ENCODE data around the gene VPS37D.

DNA sequence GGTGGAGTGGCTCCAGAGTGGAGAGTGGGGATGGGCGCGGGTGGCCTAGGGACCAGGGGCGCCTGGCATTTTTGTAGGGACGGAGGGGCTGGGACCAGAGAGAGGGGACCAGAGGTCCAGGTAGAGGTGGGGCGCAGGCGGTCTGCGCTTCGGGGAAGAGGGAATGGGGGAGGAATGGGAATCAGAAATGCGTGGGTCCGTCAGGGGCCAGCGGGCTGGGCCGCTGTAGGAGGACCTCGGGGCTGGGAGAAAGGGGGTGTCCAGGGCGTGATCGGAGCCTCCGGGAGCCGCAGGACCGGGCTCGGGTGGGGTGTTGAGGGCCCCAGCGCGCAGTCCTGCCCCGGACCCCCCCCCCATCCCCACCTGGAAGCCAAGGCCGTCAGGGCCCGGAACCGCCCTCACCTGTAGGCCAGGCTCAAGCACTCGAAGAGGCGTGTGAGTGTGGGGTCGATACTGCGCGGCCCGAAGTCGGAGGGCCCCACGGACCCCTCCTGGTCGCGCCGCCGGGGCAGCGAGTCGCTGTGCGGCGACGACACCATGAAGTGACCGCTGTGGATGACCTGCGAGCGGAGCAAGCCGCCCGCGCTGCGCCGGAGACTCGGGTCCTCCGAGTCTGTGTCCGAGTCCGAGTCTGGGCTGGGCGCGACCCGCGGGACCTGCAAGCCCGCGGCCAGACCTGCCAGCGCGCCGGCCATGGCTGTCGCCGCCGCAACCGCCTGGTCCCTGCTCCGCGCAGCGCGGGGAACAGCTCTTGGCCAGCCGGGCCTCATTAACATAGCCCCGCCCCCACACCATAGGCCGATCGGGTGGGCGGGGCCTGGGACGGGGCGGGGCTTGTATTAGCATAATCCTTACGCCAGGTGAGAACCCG, 43.6 kb upstream of the VPS37D start, which contains the start of gene MLXIPL:
- TF ChIP-seq, protein P1, sequence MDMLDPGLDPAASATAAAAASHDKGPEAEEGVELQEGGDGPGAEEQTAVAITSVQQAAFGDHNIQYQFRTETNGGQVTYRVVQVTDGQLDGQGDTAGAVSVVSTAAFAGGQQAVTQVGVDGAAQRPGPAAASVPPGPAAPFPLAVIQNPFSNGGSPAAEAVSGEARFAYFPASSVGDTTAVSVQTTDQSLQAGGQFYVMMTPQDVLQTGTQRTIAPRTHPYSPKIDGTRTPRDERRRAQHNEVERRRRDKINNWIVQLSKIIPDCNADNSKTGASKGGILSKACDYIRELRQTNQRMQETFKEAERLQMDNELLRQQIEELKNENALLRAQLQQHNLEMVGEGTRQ (IDR thresholded peaks at IDR 0.05; ENCODE audit: borderline replicate concordance, low read depth, low read length) = no peak
- TF ChIP-seq, protein P2, sequence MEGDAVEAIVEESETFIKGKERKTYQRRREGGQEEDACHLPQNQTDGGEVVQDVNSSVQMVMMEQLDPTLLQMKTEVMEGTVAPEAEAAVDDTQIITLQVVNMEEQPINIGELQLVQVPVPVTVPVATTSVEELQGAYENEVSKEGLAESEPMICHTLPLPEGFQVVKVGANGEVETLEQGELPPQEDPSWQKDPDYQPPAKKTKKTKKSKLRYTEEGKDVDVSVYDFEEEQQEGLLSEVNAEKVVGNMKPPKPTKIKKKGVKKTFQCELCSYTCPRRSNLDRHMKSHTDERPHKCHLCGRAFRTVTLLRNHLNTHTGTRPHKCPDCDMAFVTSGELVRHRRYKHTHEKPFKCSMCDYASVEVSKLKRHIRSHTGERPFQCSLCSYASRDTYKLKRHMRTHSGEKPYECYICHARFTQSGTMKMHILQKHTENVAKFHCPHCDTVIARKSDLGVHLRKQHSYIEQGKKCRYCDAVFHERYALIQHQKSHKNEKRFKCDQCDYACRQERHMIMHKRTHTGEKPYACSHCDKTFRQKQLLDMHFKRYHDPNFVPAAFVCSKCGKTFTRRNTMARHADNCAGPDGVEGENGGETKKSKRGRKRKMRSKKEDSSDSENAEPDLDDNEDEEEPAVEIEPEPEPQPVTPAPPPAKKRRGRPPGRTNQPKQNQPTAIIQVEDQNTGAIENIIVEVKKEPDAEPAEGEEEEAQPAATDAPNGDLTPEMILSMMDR (IDR thresholded peaks at IDR 0.05) = no peak
- TF ChIP-seq, protein P3, sequence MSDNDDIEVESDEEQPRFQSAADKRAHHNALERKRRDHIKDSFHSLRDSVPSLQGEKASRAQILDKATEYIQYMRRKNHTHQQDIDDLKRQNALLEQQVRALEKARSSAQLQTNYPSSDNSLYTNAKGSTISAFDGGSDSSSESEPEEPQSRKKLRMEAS (IDR thresholded peaks at IDR 0.05; ENCODE audit: low read depth) = no peak
- TF ChIP-seq TEAD4 (IDR thresholded peaks at IDR 0.05; ENCODE audit: borderline replicate concordance, insufficient read depth) = no peak
- TF ChIP-seq RAD21 (IDR thresholded peaks at IDR 0.05; ENCODE audit: low read length) = no peak
- no peak for TF ChIP-seq EZH2phosphoT487 (IDR thresholded peaks at IDR 0.05; ENCODE audit: borderline replicate concordance, low read depth)

Measured in SK-N-SH (cell line).